T-helper 22 cell (primary cell): ENCODE measurements around the gene TENM4.

Experiments used
- DNase-seq: peaks from one replicate; pipeline ENCODE4 v3.0.0-alpha.2; 2020; ENCODE audit warnings: low read depth

Gene TENM4

GRCh38 chr11:79440571-79441460, at the start of gene TENM4:
Gene TENM4 (minus strand): TSS chr11:79441030. CDS start chr11:79069944, 371,086 bp downstream.
- DNase-seq = no peak

- no peak for DNase-seq
Observed at GRCh38 chr11:79488286-79488685, 47.5 kb upstream of the TENM4 start.

- DNase-seq = no peak
Observed at GRCh38 chr11:79487412-79487811, 46.6 kb upstream of the TENM4 start.

GRCh38 chr11:79486242-79486984, 45.6 kb upstream of the TENM4 start:
- no peak for DNase-seq

GRCh38 chr11:79485694-79486093, 44.9 kb upstream of the TENM4 start:
- no peak for DNase-seq

- no peak for DNase-seq
Observed at GRCh38 chr11:79484872-79485271, 44.0 kb upstream of the TENM4 start.

- no peak for DNase-seq
Observed at GRCh38 chr11:79482800-79483199, 42.0 kb upstream of the TENM4 start.

GRCh38 chr11:79481795-79482194, 41.0 kb upstream of the TENM4 start:
- no peak for DNase-seq

GRCh38 chr11:79480864-79481263, 40.0 kb upstream of the TENM4 start:
- no peak for DNase-seq

- DNase-seq = no peak
Observed at GRCh38 chr11:79472819-79473529, 32.1 kb upstream of the TENM4 start.

- no peak for DNase-seq
Observed at GRCh38 chr11:79471071-79471844, 30.4 kb upstream of the TENM4 start.

- DNase-seq = no peak
Observed at GRCh38 chr11:79470161-79470560, 29.3 kb upstream of the TENM4 start.

- no peak for DNase-seq
Observed at GRCh38 chr11:79467761-79468160, 26.9 kb upstream of the TENM4 start.

GRCh38 chr11:79466411-79466810, 25.6 kb upstream of the TENM4 start:
- no peak for DNase-seq

- no peak for DNase-seq
Observed at GRCh38 chr11:79465160-79465559, 24.3 kb upstream of the TENM4 start.

- DNase-seq = no peak
Observed at GRCh38 chr11:79461666-79462645, 21.1 kb upstream of the TENM4 start.

- no peak for DNase-seq
Observed at GRCh38 chr11:79461144-79461543, 20.3 kb upstream of the TENM4 start.

GRCh38 chr11:79458709-79459108, 17.9 kb upstream of the TENM4 start:
- no peak for DNase-seq

- DNase-seq = no peak
Observed at GRCh38 chr11:79456501-79456900, 15.7 kb upstream of the TENM4 start.

GRCh38 chr11:79453617-79454016, 12.8 kb upstream of the TENM4 start:
- no peak for DNase-seq

- no peak for DNase-seq
Observed at GRCh38 chr11:79449040-79449439, 8.2 kb upstream of the TENM4 start.
